ENCODE data around the gene EPHB2. TPM values are rescaled to one million over a fixed set of nuclear protein-coding genes. Genes with fewer than 3 reads are reported as not detected.

Gene EPHB2
- polyA plus RNA-seq, 1 donor from 2014 or later = 22.8 TPM

DNA sequence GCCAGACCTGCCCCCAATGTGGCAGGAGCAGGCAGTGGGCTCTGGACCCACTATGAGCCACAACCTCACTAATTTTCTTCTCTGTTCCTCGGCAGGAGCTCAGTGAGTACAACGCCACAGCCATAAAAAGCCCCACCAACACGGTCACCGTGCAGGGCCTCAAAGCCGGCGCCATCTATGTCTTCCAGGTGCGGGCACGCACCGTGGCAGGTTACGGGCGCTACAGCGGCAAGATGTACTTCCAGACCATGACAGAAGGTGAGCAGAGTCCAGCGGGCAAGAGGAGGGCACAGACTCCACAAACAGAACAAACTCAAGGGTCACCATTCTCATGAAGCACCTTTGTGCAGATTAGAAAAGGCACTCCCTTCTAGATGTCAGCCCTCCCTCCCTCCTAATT is 182.2 kb downstream of the EPHB2 start:
- no peak for TF ChIP-seq POLR2AphosphoS5 (IDR thresholded peaks at IDR 0.05)
- TF ChIP-seq, protein P1, sequence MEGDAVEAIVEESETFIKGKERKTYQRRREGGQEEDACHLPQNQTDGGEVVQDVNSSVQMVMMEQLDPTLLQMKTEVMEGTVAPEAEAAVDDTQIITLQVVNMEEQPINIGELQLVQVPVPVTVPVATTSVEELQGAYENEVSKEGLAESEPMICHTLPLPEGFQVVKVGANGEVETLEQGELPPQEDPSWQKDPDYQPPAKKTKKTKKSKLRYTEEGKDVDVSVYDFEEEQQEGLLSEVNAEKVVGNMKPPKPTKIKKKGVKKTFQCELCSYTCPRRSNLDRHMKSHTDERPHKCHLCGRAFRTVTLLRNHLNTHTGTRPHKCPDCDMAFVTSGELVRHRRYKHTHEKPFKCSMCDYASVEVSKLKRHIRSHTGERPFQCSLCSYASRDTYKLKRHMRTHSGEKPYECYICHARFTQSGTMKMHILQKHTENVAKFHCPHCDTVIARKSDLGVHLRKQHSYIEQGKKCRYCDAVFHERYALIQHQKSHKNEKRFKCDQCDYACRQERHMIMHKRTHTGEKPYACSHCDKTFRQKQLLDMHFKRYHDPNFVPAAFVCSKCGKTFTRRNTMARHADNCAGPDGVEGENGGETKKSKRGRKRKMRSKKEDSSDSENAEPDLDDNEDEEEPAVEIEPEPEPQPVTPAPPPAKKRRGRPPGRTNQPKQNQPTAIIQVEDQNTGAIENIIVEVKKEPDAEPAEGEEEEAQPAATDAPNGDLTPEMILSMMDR (IDR thresholded peaks at IDR 0.05; ENCODE audit: poor library complexity, severe bottlenecking) = no peak
- TF ChIP-seq EP300 (conservative IDR thresholded peaks at IDR 0.05; ENCODE audit: poor library complexity, severe bottlenecking) = no peak
- no peak for TF ChIP-seq EZH2 (IDR thresholded peaks at IDR 0.05; ENCODE audit: borderline replicate concordance, insufficient read depth, low read length, poor library complexity, severe bottlenecking)
- no peak for TF ChIP-seq SMC3 (conservative IDR thresholded peaks at IDR 0.05; ENCODE audit: poor library complexity)
- TF ChIP-seq TAF1 (IDR thresholded peaks at IDR 0.05; ENCODE audit: low read depth) = no peak
- TF ChIP-seq MXI1 (conservative IDR thresholded peaks at IDR 0.05; ENCODE audit: poor library complexity, severe bottlenecking) = no peak
- TF ChIP-seq RAD21 (conservative IDR thresholded peaks at IDR 0.05) = no peak
- TF ChIP-seq, protein P2, sequence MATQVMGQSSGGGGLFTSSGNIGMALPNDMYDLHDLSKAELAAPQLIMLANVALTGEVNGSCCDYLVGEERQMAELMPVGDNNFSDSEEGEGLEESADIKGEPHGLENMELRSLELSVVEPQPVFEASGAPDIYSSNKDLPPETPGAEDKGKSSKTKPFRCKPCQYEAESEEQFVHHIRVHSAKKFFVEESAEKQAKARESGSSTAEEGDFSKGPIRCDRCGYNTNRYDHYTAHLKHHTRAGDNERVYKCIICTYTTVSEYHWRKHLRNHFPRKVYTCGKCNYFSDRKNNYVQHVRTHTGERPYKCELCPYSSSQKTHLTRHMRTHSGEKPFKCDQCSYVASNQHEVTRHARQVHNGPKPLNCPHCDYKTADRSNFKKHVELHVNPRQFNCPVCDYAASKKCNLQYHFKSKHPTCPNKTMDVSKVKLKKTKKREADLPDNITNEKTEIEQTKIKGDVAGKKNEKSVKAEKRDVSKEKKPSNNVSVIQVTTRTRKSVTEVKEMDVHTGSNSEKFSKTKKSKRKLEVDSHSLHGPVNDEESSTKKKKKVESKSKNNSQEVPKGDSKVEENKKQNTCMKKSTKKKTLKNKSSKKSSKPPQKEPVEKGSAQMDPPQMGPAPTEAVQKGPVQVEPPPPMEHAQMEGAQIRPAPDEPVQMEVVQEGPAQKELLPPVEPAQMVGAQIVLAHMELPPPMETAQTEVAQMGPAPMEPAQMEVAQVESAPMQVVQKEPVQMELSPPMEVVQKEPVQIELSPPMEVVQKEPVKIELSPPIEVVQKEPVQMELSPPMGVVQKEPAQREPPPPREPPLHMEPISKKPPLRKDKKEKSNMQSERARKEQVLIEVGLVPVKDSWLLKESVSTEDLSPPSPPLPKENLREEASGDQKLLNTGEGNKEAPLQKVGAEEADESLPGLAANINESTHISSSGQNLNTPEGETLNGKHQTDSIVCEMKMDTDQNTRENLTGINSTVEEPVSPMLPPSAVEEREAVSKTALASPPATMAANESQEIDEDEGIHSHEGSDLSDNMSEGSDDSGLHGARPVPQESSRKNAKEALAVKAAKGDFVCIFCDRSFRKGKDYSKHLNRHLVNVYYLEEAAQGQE (IDR thresholded peaks at IDR 0.05; ENCODE audit: borderline replicate concordance) = no peak
- no peaks in the 10 kb centered on the region for H4K20me1 ChIP-seq (ENCODE audit: insufficient read depth)
- no peaks in the 10 kb centered on the region for H3K27me3 ChIP-seq (ENCODE audit: insufficient read depth, low read depth, low read length)

DNA sequence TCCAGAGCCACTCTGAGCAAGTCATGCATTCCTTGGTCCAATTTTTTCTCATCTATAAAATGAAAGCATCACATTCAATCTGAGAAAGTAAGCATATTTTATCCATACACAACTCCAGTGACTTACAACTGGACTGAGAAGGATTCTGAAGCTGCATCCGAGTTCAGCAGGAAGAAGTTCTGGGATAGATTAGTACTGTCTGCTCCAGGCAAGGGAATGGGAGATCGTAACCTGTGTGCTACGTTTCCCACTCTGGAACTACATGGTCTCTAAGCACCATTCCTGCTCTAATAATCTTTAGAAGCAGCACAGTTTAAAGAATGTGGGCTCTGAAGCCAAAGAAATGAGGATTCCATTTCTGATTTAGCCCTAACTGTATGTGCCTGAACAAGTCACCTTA is 182.7 kb downstream of the EPHB2 start:
- H3K27me3 ChIP-seq (ENCODE audit: insufficient read depth, low read depth, low read length) = no peaks in the 10 kb centered on the region
- H3K9me3 ChIP-seq (ENCODE audit: low read length) = no peaks in the 10 kb centered on the region
- no peaks in the 10 kb centered on the region for H3K9me2 ChIP-seq (ENCODE audit: insufficient read depth, low read length)
- no peak for TF ChIP-seq TAF1 (IDR thresholded peaks at IDR 0.05; ENCODE audit: low read depth)
- H4K20me1 ChIP-seq (ENCODE audit: insufficient read depth) = no peaks in the 10 kb centered on the region
- no peak overlapping the region for H3K4me3 ChIP-seq (ENCODE audit: low read length)
- H3K79me2 ChIP-seq (replicated peaks; ENCODE audit: insufficient read depth, low read length) = no peaks in the 10 kb centered on the region
- H3K4me2 ChIP-seq (ENCODE audit: low read length) = no peak overlapping the region
- H3K36me3 ChIP-seq (ENCODE audit: insufficient read depth, low read length) = peaks cover 9% of the 10 kb centered on the region
- no peaks in the 10 kb centered on the region for H3F3A ChIP-seq (ENCODE audit: insufficient read depth, low read length, poor library complexity, severe bottlenecking)
- no peak overlapping the region for H3K9ac ChIP-seq (ENCODE audit: low read length)
- H3K27ac ChIP-seq (ENCODE audit: low read length) = no peak overlapping the region
- H2AFZ ChIP-seq (ENCODE audit: low read depth, low read length) = no peak overlapping the region

More for the DNA sequence above, 182.2 kb downstream of the EPHB2 start:
- Histone ChIP-seq H3K27ac (ENCODE audit: low read length) (no peak overlapping the region), H3K4me3 (ENCODE audit: low read length) (no peak overlapping the region), H3K36me3 (ENCODE audit: insufficient read depth, low read length) (peaks cover 9% of the 10 kb centered on the region), H3K79me2 (replicated peaks; ENCODE audit: insufficient read depth, low read length) (no peaks in the 10 kb centered on the region), H3K4me2 (ENCODE audit: low read length) (no peak overlapping the region), H2AFZ (ENCODE audit: low read depth, low read length) (no peak overlapping the region), H3K9me2 (ENCODE audit: insufficient read depth, low read length) (no peaks in the 10 kb centered on the region), H3K9ac (ENCODE audit: low read length) (no peak overlapping the region), H3F3A (ENCODE audit: insufficient read depth, low read length, poor library complexity, severe bottlenecking) (no peaks in the 10 kb centered on the region), H3K9me3 (ENCODE audit: low read length) (no peaks in the 10 kb centered on the region)

DNA sequence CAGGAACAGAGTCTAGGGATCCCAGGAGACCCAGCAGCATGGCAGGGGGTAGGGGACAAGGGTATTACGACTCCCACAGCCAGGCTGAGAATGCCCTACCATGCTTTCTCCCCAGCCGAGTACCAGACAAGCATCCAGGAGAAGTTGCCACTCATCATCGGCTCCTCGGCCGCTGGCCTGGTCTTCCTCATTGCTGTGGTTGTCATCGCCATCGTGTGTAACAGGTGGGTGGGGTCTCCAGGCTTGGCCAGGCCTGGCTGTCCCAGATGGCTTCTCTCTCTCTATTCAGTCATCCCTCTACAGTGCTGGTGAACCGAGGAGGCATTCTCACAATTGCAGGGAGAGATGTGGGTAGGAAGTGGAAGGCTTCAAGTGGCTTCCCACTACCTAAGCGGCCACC is 184.7 kb downstream of the EPHB2 start:
- Histone ChIP-seq H3F3A (ENCODE audit: insufficient read depth, low read length, poor library complexity, severe bottlenecking) (no peaks in the 10 kb centered on the region), H2AFZ (ENCODE audit: low read depth, low read length) (no peak overlapping the region), H3K4me3 (ENCODE audit: low read length) (no peak overlapping the region), H3K27me3 (ENCODE audit: insufficient read depth, low read depth, low read length) (no peaks in the 10 kb centered on the region), H3K4me2 (ENCODE audit: low read length) (no peak overlapping the region), H3K27ac (ENCODE audit: low read length) (no peak overlapping the region), H3K9me2 (ENCODE audit: insufficient read depth, low read length) (no peaks in the 10 kb centered on the region), H4K20me1 (ENCODE audit: insufficient read depth) (no peaks in the 10 kb centered on the region), H3K79me2 (replicated peaks; ENCODE audit: insufficient read depth, low read length) (no peaks in the 10 kb centered on the region), H3K36me3 (ENCODE audit: insufficient read depth, low read length) (peaks cover 9% of the 10 kb centered on the region), H3K9ac (ENCODE audit: low read length) (no peak overlapping the region), H3K9me3 (ENCODE audit: low read length) (no peaks in the 10 kb centered on the region)
- TF ChIP-seq MXI1 (conservative IDR thresholded peaks at IDR 0.05; ENCODE audit: poor library complexity, severe bottlenecking) = no peak
- TF ChIP-seq POLR2AphosphoS5 (IDR thresholded peaks at IDR 0.05) = no peak
- TF ChIP-seq, protein P2 (IDR thresholded peaks at IDR 0.05; ENCODE audit: borderline replicate concordance) = no peak
- TF ChIP-seq EZH2 (IDR thresholded peaks at IDR 0.05; ENCODE audit: borderline replicate concordance, insufficient read depth, low read length, poor library complexity, severe bottlenecking) = no peak
- TF ChIP-seq RAD21 (conservative IDR thresholded peaks at IDR 0.05) = no peak
- TF ChIP-seq SMC3 (conservative IDR thresholded peaks at IDR 0.05; ENCODE audit: poor library complexity) = no peak
- no peak for TF ChIP-seq TAF1 (IDR thresholded peaks at IDR 0.05; ENCODE audit: low read depth)
- TF ChIP-seq, protein P1 (IDR thresholded peaks at IDR 0.05; ENCODE audit: poor library complexity, severe bottlenecking) = no peak
